Right lobe of liver (tissue), 4 donors: ENCODE data around the gene SMCP.

ENCODE experiments used
- POLR2A ChIP-seq: fragments of 450-650 bp; IDR thresholded peaks from one replicate; pipeline ENCODE4 v1.6.1; 2017; ENCODE audit warnings: antibody characterized with exemption, mild to moderate bottlenecking
- TF ChIP-seq, protein P1 (sequence below), 4 donors: fragments of 200-600 bp in 3 of 4; fragments of 450-650 bp in 1 of 4; IDR thresholded peaks; one replicate each; pipeline versions ENCODE4 v1.5.1 to v1.8.0; 2016 to 2022; ENCODE audit warnings: antibody characterized with exemption in 4 of 4, mild to moderate bottlenecking in 2 of 4
- donor health status: DM: no; HTN: no; CAD: no.
- donor health status: DM: no; HTN: no; CAD: no.
- donor health status: DM: no; HTN: yes; CAD: no.

DNA sequence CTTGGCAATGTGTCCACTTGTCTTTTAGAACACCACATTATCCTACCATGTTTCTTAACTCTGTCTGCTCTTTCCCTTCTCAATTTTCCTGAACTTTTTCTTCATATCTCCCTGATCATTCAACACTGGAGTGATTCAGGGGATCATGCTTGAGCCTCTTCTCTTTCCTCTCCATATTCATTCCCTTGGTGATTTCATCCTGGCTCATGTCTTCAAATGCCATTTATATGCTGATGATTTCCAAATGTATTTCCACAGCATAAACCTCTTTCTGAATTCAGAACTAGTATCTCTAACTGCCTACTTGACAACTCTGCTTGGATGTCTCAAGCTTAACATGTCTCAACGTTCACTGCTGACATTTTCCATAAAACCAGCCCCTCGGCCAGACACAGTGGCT is 21.8 kb downstream of the SMCP start:
- TF ChIP-seq, protein P1, sequence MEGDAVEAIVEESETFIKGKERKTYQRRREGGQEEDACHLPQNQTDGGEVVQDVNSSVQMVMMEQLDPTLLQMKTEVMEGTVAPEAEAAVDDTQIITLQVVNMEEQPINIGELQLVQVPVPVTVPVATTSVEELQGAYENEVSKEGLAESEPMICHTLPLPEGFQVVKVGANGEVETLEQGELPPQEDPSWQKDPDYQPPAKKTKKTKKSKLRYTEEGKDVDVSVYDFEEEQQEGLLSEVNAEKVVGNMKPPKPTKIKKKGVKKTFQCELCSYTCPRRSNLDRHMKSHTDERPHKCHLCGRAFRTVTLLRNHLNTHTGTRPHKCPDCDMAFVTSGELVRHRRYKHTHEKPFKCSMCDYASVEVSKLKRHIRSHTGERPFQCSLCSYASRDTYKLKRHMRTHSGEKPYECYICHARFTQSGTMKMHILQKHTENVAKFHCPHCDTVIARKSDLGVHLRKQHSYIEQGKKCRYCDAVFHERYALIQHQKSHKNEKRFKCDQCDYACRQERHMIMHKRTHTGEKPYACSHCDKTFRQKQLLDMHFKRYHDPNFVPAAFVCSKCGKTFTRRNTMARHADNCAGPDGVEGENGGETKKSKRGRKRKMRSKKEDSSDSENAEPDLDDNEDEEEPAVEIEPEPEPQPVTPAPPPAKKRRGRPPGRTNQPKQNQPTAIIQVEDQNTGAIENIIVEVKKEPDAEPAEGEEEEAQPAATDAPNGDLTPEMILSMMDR (IDR thresholded peaks at IDR 0.05), result no peak
- no peak for TF ChIP-seq POLR2A
